Osteoblast (primary cell): ENCODE measurements around the gene INO80D. TPM values are rescaled to one million over a fixed set of nuclear protein-coding genes. Genes with fewer than 3 reads are reported as not detected.
A peak's percentile ranks its signal among the peaks of the same experiment; 100 is the strongest.

Source experiments
- DNase-seq: peaks from one replicate; pipeline ENCODE4 v3.0.0; 2011; ENCODE audit warnings: low spot score, mixed read lengths; ENCODE audit not compliant: insufficient read length; ENCODE audit errors: missing footprints
- H2AFZ ChIP-seq: 2 replicates; pipeline ENCODE4 v1.6.0; 2011; ENCODE audit warnings: mild to moderate bottlenecking, low read length
- H3K27ac ChIP-seq: 2 replicates; pipeline ENCODE4 v1.5.1; 2011; ENCODE audit warnings: mild to moderate bottlenecking, low read depth, low read length, moderate library complexity
- H3K27me3 ChIP-seq: 2 replicates; pipeline ENCODE4 v1.6.0; 2012; ENCODE audit warnings: mild to moderate bottlenecking, control low read depth, inconsistent platforms, low read length, moderate library complexity; ENCODE audit not compliant: insufficient read depth
- H3K36me3 ChIP-seq: 2 replicates; pipeline ENCODE4 v1.5.1; 2011; ENCODE audit warnings: mild to moderate bottlenecking, low read length, control low read depth, moderate library complexity; ENCODE audit not compliant: insufficient read depth
- H3K4me1 ChIP-seq: 2 replicates; pipeline ENCODE4 v1.5.1; 2011; ENCODE audit warnings: mild to moderate bottlenecking, low read length, control low read depth, moderate library complexity; ENCODE audit not compliant: insufficient read depth
- H3K4me2 ChIP-seq: 2 replicates; pipeline ENCODE4 v1.6.0; 2011; ENCODE audit warnings: mild to moderate bottlenecking, low read length; ENCODE audit not compliant: insufficient read depth
- H3K4me3 ChIP-seq: fragments of 200-600 bp; sonication (generic); 3 replicates; pipeline ENCODE4 v1.5.1; 2012; ENCODE audit warnings: mild to moderate bottlenecking, low read length, inconsistent platforms; ENCODE audit not compliant: insufficient read depth
- H3K79me2 ChIP-seq: 2 replicates; pipeline ENCODE4 v1.6.0; 2012; ENCODE audit warnings: mild to moderate bottlenecking, low read length, control low read depth, inconsistent platforms; ENCODE audit not compliant: insufficient read depth
- H3K9me3 ChIP-seq: 2 replicates; pipeline ENCODE4 v1.5.1; 2011; ENCODE audit warnings: low read depth, low read length, control low read depth
- H4K20me1 ChIP-seq: 2 replicates; pipeline ENCODE4 v1.6.0; 2012; ENCODE audit warnings: mild to moderate bottlenecking, low read length, control low read depth; ENCODE audit not compliant: insufficient read depth
- CTCF ChIP-seq: IDR thresholded peaks from 2 replicates; pipeline ENCODE4 v1.5.1; 2011; ENCODE audit warnings: mild to moderate bottlenecking, low read depth, low read length, moderate library complexity; ENCODE audit errors: extremely low read depth
- total RNA-seq: library from RNA; depleted of rRNA; stranded (reverse); fragments of >200 nt; gene quantifications from 2 replicates; pipeline ENCODE4 v1.2.3, GENCODE V29; 2012

Gene INO80D
- total RNA-seq, 1 donor, result 9.0 TPM

GRCh38 chr2:206116278-206116677 is 30.3 kb upstream of the INO80D start:
- peaks cover 32% of the 10 kb centered on the region for H3K36me3 ChIP-seq
- H3K9me3 ChIP-seq, result no peaks in the 10 kb centered on the region
- H3K4me1 ChIP-seq, result peaks cover 2% of the 10 kb centered on the region
- H3K27me3 ChIP-seq, result no peaks in the 10 kb centered on the region
- no peak overlapping the region for H3K27ac ChIP-seq
- H3K79me2 ChIP-seq, result no peaks in the 10 kb centered on the region
- no peak overlapping the region for H2AFZ ChIP-seq
- H3K4me2 ChIP-seq, result no peak overlapping the region
- DNase-seq, result peak; percentile 45
- H4K20me1 ChIP-seq, result no peaks in the 10 kb centered on the region
- TF ChIP-seq CTCF, result no peak
- H3K4me3 ChIP-seq, result no peak overlapping the region

- H3K27me3 ChIP-seq, result no peaks in the 10 kb centered on the region
- no peak overlapping the region for H2AFZ ChIP-seq
- no peak for TF ChIP-seq CTCF
These were observed 29.1 kb upstream of the INO80D start for GRCh38 chr2:206115026-206115578.

GRCh38 chr2:206112846-206113547 is 27.0 kb upstream of the INO80D start:
- H3K27ac ChIP-seq, result no peak overlapping the region
- H3K4me3 ChIP-seq, result no peak overlapping the region
- peak; percentile 47 for DNase-seq

More at GRCh38 chr2:206115026-206115578, 29.1 kb upstream of the INO80D start:
- no peaks in the 10 kb centered on the region for H4K20me1 ChIP-seq
- no peak overlapping the region for H3K27ac ChIP-seq
- no peak for DNase-seq
- H3K4me2 ChIP-seq, result no peak overlapping the region
- H3K4me3 ChIP-seq, result no peak overlapping the region
- peaks cover 2% of the 10 kb centered on the region for H3K4me1 ChIP-seq
- H3K36me3 ChIP-seq, result peaks cover 20% of the 10 kb centered on the region
- no peaks in the 10 kb centered on the region for H3K9me3 ChIP-seq
- H3K79me2 ChIP-seq, result no peaks in the 10 kb centered on the region

More at GRCh38 chr2:206112846-206113547, 27.0 kb upstream of the INO80D start:
- Histone ChIP-seq H3K4me1 (peaks cover 2% of the 10 kb centered on the region), H3K36me3 (peaks cover 10% of the 10 kb centered on the region), H3K9me3 (no peaks in the 10 kb centered on the region), H3K4me2 (no peak overlapping the region), H3K79me2 (no peaks in the 10 kb centered on the region), H3K27me3 (no peaks in the 10 kb centered on the region), H4K20me1 (no peaks in the 10 kb centered on the region), H2AFZ (no peak overlapping the region)
- TF ChIP-seq CTCF, result no peak
